Lower leg skin (tissue), 4 donors: Measurements from ENCODE around the gene POU1F1. TPM values are rescaled to one million over a fixed set of nuclear protein-coding genes. Genes with fewer than 3 reads are reported as not detected.
"Not testable (repeated sequence)": the region's sequence is repeated elsewhere in the genome, so short reads cannot be mapped to it uniquely, and the experiment has no call there.

Experiments
- DNase-seq, 2 donors: peaks; one replicate each; pipeline ENCODE4 v3.0.0-alpha.2; 2019; ENCODE audit warnings: low spot score in 2 of 2
- H3K4me3 ChIP-seq: fragments of 200-600 bp; sonication (generic); 2 replicates; pipeline ENCODE4 v1.5.1; 2017; ENCODE audit warnings: mild to moderate bottlenecking, low read depth; ENCODE audit not compliant: poor library complexity, severe bottlenecking
- CTCF ChIP-seq, 3 donors: fragments of 450-650 bp; IDR thresholded peaks; one replicate each; pipeline ENCODE4 v1.5.1; 2016; ENCODE audit warnings: antibody characterized with exemption in 3 of 3, mild to moderate bottlenecking in 3 of 3, moderate library complexity in 2 of 3
- POLR2A ChIP-seq, 2 donors: fragments of 450-650 bp; IDR thresholded peaks; one replicate each; pipeline ENCODE4 v1.6.1; 2016 to 2017; ENCODE audit warnings: antibody characterized with exemption in 2 of 2, mild to moderate bottlenecking in 1 of 2, moderate library complexity in 1 of 2
- WGBS, 2 donors: methylation state at CpG; one replicate each; pipeline ENCODE4 v1.1.5; 2018; 5-methylcytosine and 5-hydroxymethylcytosine counted together
- intact Hi-C: fragments of 100-400 bp; cut with DNase I; formaldehyde crosslinking; loops from one replicate; pipeline ENCODE4 v1.15.0; 2023; ENCODE audit warnings: low total_unique reads
- total RNA-seq, 4 donors: library from RNA; depleted of rRNA; stranded (reverse); fragments of >200 nt; gene quantifications; one replicate each; pipeline ENCODE4 v1.1.0, GENCODE V29; 2016

Gene POU1F1
- total RNA-seq, 4 donors from 2014 or later: not detected

GRCh38 chr3:87313641-87314040, 37.3 kb upstream of the POU1F1 start:
- TF ChIP-seq CTCF (IDR thresholded peaks at IDR 0.05) (no peak), POLR2A (IDR thresholded peaks at IDR 0.05) (no peak)
- no peak for DNase-seq
- WGBS, 2 donors: 51 to 71% methylated on average over 1 of the region's 1 CpG
- intact Hi-C loops: no loop called here
- no peak overlapping the region for H3K4me3 ChIP-seq

- H3K4me3 ChIP-seq: no peak overlapping the region
- intact Hi-C loops: no loop called here
- DNase-seq: no peak
- TF ChIP-seq POLR2A (IDR thresholded peaks at IDR 0.05): no peak
- no peak for TF ChIP-seq CTCF (IDR thresholded peaks at IDR 0.05)
- 91 to 100% methylated on average over 1 of the region's 1 CpG for WGBS, 2 donors
Measured at GRCh38 chr3:87311309-87311708, 34.9 kb upstream of the POU1F1 start.

GRCh38 chr3:87309601-87310000, 33.2 kb upstream of the POU1F1 start:
- WGBS, 2 donors: 89 to 90% methylated on average over 3 of the region's 3 CpGs
- no peak overlapping the region for H3K4me3 ChIP-seq
- TF ChIP-seq POLR2A (IDR thresholded peaks at IDR 0.05): no peak
- TF ChIP-seq CTCF (IDR thresholded peaks at IDR 0.05): no peak
- no peak for DNase-seq
- intact Hi-C loops: no loop called here

- intact Hi-C loops: no loop called here
- H3K4me3 ChIP-seq: no peak overlapping the region
- WGBS, 2 donors: 95 to 96% methylated on average over 2 of the region's 2 CpGs
- DNase-seq: no peak
- no peak for TF ChIP-seq CTCF (IDR thresholded peaks at IDR 0.05)
- no peak for TF ChIP-seq POLR2A (IDR thresholded peaks at IDR 0.05)
Measured at GRCh38 chr3:87307805-87308204, 31.4 kb upstream of the POU1F1 start.

- DNase-seq: no peak
- TF ChIP-seq POLR2A (IDR thresholded peaks at IDR 0.05) (no peak), CTCF (IDR thresholded peaks at IDR 0.05) (no peak)
- intact Hi-C loops: no loop called here
- WGBS, 2 donors: 55 to 57% methylated on average over 3 of the region's 3 CpGs
- H3K4me3 ChIP-seq: no peak overlapping the region
Measured at GRCh38 chr3:87305517-87305916, 29.1 kb upstream of the POU1F1 start.

- DNase-seq, H3K4me3 ChIP-seq, intact Hi-C loops: not testable (repeated sequence)
- 88 to 93% methylated on average over 1 of the region's 1 CpG for WGBS, 2 donors
Measured at GRCh38 chr3:87305031-87305430, 28.6 kb upstream of the POU1F1 start.
